Sciatic nerve (tissue), 2 donors: ENCODE data around the gene PRRT2. TPM values are rescaled to one million over a fixed set of nuclear protein-coding genes. Genes with fewer than 3 reads are reported as not detected.

Experiments used
- ATAC-seq: fragments of 200-7000 bp; cut with Tn5 transposase; one replicate; pipeline ENCODE4 v1.9.1; 2020; ENCODE audit warnings: mild to moderate bottlenecking, moderate library complexity
- DNase-seq: peaks from one replicate; pipeline ENCODE4 v3.0.0-alpha.2; 2020; ENCODE audit warnings: low spot score
- intact Hi-C: fragments of 100-400 bp; cut with DNase I; formaldehyde crosslinking; loops from one replicate; pipeline ENCODE4 v1.14.2; 2022
- total RNA-seq: library from RNA; stranded (reverse); fragmentation: NEBNext Ultra II Directional; extraction: Animal tissue kit (Norgen Biotek cat#: 25700); gene quantifications from one replicate; pipeline ENCODE4 v1.2.1, GENCODE V29; 2021
- donor health status: DM: no; HTN: no; CAD: no.
- donor health status: DM: no; HTN: no; CAD: no.

The PRRT2 gene
- total RNA-seq, 1 donor from 2014 or later = 26.3 TPM

DNA sequence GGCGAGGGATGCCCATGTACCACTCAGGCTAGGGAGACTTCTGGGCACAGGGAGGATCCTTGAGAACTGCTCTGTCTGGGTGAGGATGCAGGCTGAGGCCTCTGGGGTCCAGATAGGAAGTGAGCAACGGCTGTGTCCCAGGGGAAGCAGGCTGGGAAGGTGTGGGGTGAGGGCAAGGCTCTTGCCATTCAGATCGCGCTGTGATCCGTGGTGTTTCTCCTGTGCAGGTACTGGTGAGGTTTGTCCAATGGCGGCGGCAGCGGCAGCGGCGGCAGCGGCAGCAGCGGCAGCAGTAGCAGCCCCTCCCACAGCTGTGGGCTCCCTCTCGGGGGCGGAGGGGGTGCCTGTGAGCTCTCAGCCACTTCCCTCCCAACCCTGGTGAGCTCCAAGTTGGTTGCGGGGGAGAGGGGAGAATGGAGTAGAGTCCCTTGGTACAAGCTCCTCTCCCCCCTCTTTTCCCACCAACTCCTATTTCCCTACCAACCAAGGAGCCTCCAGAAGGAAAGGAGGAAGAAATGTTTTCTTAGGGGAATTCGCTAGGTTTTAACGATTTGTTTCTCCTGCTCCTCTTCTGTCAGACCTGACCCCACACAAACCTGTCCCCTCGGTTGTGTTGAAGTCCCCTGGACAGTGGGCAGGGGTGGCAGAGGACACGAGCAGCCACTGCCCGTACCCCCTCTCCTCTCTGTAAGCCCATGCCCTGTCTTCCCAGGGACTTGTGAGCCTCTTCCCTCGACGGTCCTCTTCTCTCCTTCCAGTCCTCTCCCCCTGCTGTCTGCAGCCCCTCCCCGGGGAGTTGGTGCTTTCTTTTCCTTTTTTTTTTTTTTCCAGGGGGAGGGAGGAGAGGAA, 1.9 kb upstream of the PRRT2 start:
- DNase-seq (no peak), ATAC-seq (no peak)
- intact Hi-C loops = no loop called here

DNA sequence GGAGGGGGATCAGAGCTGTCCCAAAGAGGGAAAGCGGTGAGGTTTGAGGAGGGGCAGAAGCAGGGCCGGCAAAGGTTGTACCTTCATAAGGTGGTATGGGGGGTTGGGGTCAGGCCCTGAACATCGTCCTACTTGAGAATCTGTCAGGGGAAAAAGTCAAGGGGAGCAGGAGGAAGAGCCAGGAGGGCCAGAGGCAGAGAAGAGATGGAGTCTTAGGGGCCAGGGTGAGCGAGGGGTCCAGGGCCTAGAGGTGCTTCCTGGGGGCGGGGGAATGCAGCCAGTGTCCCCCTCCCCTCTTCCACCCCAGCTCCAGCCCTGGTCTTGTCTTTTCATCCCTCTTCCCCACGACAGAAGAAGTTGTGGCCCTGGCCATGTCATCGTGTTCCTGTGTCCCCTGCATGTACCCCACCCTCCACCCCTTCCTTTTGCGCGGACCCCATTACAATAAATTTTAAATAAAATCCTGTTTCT, 1.3 kb upstream of the PRRT2 start:
- intact Hi-C loops = no loop called here
- ATAC-seq = no peak
- no peak for DNase-seq

DNA sequence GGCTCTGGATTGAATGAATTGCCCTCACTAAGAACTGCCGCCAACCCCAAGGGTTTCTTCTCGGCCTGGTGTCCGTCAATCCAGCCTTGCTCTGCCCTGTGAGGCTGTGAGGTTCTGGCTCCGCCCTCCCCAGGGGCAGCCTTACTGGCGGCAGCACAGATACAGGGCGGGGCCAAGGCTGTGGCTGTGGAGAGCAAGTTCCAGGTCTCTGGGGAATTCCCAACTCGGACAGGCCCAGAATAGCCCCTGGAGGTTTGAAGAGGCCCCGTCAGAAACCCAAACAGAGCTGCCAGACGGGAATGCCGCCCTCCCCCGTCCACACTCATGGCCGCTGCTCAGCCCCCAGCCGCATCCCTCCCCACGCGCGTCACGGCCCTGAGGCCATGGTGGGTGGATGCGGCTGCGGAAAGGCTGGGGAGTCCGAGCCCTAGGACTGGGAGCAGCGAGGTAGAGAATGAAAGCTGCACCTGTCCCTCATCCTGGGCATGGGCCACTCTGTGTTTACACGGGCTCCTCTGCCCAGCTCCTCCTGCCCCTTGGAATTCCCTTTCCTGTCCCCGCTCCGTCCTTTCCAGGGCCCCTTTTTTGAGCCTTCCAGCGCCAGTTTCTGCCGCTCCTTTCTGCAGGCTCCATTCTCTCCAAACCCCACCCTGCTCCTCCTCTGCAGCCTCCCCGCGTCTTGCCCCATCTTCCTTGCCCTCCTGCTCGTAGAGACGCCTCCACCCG, 660 bp upstream of the PRRT2 start:
- intact Hi-C loops = no loop called here
- ATAC-seq (peak; percentile 75), DNase-seq (peak; percentile 95)

DNA sequence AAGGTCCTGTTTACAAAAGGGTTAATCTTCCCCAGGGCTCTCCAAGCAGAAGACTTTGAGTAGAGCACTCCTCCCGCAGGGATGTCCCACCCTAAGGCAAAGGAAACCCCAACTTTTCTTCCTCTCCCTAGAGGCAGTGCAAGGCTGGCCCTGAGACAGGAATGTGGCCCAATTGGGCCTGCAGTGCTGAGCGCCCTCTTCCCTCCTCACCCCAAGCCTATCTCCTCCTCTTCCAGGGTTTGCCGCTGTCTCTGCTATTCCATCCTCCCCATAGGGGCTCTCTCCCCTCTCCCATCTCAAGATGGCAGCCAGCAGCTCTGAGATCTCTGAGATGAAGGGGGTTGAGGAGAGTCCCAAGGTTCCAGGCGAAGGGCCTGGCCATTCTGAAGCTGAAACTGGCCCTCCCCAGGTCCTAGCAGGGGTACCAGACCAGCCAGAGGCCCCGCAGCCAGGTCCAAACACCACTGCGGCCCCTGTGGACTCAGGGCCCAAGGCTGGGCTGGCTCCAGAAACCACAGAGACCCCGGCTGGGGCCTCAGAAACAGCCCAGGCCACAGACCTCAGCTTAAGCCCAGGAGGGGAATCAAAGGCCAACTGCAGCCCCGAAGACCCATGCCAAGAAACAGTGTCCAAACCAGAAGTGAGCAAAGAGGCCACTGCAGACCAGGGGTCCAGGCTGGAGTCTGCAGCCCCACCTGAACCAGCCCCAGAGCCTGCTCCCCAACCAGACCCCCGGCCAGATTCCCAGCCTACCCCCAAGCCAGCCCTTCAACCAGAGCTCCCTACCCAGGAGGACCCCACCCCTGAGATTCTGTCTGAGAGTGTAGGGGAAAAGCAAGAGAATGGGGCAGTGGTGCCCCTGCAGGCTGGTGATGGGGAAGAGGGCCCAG, 1.0 kb downstream of the PRRT2 start:
- DNase-seq (no peak), ATAC-seq (no peak)
- intact Hi-C loops = no loop called here

DNA sequence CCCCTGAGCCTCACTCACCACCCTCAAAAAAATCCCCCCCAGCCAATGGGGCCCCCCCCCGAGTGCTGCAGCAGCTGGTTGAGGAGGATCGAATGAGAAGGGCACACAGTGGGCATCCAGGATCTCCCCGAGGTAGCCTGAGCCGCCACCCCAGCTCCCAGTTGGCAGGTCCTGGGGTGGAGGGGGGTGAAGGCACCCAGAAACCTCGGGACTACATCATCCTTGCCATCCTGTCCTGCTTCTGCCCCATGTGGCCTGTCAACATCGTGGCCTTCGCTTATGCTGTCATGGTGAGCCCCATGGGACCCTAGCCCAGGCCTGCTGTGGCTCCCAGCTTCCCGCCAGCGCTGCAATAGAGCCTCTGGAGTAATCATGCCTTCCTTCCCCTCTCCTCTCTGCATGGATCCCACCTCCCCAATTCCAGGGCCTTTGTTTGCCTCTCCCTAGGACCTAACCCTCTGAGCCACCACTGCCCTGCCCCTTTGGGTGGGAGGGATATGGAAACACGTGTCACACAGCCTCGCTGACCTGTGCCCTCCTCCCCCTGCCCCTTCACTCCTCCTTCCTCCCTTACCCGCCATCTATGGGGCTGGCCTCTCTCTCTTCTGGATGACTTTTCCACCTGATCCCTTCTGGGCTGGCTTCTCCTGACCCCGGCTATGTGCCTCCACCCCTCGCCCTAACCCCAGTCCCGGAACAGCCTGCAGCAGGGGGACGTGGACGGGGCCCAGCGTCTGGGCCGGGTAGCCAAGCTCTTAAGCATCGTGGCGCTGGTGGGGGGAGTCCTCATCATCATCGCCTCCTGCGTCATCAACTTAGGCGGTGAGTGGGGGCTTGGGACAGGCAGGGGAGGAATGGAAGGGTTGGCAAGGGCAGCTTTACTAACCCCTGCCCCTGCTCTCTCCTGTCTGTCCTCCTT, 1.9 kb downstream of the PRRT2 start:
- DNase-seq (no peak), ATAC-seq (no peak)
- intact Hi-C loops = no loop called here

DNA sequence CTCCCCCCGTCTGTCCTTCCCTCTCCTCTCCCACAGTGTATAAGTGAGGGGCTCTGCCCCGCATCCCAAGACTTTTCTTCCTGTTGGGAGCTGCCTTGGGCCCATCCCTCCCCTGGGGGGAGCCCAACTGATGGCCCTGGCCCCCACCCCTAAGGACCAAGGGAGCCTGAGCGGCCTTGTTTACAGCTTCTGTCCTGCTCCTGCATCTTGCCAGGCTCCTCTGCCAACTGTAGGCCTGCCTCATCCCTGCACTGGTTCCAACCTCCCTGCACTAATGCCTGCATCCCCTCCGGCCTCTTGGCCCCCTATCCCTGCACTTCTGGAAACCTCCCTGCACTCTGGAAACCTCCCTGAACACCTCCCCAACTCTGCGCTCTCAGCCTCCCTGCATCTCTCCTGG, 2.6 kb downstream of the PRRT2 start:
- ATAC-seq (no peak), DNase-seq (no peak)
- intact Hi-C loops = no loop called here

DNA sequence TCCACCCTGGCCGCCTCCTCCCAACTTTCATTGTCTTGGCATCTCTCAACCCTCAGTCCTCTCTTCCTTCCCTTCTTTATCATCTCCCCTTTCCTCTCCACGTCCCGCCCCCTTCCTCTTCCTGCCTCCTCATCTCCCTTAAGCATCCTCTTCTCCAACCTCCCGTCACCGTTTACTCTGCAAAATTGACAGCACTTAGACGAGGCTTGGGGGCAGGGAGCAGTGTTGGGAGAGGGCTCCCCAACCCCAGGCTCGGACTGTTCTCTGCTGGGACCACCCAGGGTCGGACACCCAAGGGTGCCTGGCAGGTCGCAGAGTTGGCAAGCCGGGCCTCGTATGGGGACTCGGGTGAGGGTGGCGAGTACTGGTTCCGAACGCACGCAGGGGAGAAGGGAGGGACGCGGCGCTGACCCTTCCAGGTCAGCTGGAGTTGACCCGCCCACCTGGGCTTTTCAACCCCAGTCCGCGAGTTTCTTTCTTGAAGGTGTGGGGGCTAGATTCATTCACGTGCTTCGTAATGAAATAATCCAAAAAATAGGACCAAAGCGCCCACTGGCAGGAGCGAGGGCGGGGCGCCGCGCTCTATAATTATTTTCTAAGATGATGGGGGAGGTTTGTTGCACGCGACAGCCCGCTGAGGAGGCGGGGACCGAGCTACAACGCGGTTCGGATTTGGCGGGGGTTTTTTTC, 3.2 kb downstream of the PRRT2 start:
- intact Hi-C loops = no loop called here

DNA sequence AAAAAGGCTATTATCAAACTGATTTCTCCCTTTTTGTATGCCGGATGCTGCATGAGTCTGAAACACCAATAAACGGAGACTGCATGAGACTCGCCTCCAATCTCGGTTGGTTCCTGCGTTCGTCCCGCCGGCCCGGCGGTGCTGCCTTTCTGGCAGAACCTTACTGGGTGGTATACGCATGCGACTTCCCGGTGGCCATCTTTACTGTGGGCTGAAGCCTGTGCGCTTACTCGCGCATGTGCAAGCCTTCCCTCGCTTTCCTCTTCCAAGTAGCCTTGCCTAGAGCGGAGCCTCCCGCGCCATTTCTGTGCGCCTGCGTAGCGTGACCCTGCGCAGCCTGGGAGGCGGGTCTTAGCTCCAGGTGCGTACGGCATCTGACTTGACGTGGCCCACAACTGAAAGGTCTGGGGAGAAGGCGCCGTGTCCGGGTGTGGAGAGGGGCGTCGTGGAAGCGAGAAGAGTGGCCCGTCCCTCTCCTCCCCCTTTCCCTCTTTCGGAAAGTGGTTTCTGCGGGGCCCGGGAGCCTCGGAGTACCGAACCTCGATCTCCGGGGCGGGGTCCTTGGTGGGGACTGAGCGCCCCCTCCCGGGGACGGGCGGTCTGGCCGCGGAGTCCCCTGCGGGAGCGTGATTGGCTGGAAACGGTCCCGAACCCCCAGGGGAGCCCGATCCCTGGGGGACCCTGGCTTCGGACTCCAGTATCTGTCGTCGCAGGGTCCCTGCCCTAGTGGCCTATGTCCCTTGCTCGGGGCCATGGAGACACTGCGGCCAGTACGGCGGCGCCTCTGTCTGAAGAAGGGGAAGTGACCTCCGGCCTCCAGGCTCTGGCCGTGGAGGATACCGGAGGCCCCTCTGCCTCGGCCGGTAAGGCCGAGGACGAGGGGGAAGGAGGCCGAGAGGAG, 4.0 kb downstream of the PRRT2 start, which contains the start of gene PAGR1:
TSS of gene PAGR1 (plus strand) at position 360 of the 901 bp plus-strand sequence. CDS start at position 734, 374 bp downstream.
- ATAC-seq = peak; percentile 88
- intact Hi-C loops = no loop called here
- DNase-seq = peak; percentile 99

More for the DNA sequence above, 3.2 kb downstream of the PRRT2 start:
- peak; percentile 78 for DNase-seq
- no peak for ATAC-seq

DNA sequence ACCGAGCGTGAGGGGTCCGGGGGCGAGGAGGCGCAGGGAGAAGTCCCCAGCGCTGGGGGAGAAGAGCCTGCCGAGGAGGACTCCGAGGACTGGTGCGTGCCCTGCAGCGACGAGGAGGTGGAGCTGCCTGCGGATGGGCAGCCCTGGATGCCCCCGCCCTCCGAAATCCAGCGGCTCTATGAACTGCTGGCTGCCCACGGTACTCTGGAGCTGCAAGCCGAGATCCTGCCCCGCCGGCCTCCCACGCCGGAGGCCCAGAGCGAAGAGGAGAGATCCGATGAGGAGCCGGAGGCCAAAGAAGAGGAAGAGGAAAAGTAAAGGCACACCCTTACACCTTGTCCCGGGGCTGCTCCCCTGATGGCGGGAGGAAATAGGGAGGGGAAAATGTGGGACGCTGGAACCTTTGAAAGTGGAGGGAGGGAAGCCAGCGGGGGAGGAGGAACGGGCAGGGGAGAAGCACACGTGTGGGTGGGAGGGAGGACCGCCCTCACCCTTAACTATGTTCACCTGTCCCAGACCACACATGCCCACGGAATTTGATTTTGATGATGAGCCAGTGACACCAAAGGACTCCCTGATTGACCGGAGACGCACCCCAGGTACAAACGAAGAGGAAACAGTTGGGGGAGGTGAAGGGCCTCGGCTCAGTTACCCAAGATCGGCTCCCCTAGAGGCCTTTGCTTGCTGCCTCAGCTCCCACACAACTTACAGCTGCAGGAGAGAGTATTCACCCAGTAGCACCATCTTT, 4.9 kb downstream of the PRRT2 start:
- ATAC-seq (peak; percentile 31), DNase-seq (peak; percentile 76)
- intact Hi-C loops = no loop called here

DNA sequence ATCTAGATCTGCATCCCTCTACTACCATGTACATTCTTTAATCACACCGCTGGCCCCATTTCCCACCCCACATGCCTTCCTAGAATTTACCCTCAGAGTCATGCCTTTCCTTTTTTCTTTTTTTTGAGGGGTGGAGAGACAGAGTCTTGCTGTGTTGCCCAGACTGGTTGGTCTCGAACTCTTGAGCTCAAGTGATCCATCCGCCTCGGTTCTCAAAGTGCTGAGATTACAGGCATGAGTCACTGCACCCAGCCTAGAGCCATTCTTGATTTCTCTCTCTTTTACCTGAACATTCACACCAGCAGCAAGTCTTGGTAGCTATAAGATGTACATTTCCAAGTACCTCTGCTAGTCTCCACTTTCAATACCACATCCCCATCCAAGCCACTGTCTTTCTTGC, 6.1 kb downstream of the PRRT2 start:
- ATAC-seq (no peak), DNase-seq (no peak)
- intact Hi-C loops = no loop called here

DNA sequence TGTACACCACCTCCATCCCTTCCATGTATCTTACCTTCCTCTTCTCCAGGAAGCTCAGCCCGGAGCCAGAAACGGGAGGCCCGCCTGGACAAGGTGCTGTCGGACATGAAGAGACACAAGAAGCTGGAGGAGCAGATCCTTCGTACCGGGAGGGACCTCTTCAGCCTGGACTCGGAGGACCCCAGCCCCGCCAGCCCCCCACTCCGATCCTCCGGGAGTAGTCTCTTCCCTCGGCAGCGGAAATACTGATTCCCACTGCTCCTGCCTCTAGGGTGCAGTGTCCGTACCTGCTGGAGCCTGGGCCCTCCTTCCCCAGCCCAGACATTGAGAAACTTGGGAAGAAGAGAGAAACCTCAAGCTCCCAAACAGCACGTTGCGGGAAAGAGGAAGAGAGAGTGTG, 7.5 kb downstream of the PRRT2 start:
- intact Hi-C loops = no loop called here
- no peak for DNase-seq

DNA sequence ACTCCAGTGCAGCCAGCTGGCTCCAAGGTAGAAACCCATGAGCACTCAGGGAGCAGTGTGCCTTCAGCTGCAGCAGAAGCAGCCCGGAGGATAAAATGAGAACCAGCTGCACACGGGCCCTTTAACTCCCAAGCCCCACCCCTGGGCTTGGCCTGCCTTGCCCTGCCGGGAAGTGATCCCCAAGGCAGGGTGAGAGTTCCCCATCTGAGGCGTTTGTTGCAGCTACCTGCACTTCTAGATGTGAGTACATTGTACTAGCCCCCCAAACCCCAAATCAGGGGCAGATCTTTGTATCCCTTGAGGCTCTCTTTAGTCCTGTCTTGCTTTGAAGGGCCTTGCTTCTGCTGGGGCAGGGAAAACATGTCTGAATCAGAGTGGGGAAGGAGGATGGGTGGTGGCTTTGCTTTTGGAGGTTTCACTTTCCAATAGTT, 8.3 kb downstream of the PRRT2 start, which contains the start of gene MVP:
TSS of gene MVP (plus strand) at position 192 of the 431 bp plus-strand sequence. CDS start 10,088 bp downstream, outside the sequence.
- DNase-seq (peak; percentile 86), ATAC-seq (peak; percentile 54)
- intact Hi-C loops = no loop called here

More for the DNA sequence above, 7.5 kb downstream of the PRRT2 start:
- no peak for ATAC-seq

DNA sequence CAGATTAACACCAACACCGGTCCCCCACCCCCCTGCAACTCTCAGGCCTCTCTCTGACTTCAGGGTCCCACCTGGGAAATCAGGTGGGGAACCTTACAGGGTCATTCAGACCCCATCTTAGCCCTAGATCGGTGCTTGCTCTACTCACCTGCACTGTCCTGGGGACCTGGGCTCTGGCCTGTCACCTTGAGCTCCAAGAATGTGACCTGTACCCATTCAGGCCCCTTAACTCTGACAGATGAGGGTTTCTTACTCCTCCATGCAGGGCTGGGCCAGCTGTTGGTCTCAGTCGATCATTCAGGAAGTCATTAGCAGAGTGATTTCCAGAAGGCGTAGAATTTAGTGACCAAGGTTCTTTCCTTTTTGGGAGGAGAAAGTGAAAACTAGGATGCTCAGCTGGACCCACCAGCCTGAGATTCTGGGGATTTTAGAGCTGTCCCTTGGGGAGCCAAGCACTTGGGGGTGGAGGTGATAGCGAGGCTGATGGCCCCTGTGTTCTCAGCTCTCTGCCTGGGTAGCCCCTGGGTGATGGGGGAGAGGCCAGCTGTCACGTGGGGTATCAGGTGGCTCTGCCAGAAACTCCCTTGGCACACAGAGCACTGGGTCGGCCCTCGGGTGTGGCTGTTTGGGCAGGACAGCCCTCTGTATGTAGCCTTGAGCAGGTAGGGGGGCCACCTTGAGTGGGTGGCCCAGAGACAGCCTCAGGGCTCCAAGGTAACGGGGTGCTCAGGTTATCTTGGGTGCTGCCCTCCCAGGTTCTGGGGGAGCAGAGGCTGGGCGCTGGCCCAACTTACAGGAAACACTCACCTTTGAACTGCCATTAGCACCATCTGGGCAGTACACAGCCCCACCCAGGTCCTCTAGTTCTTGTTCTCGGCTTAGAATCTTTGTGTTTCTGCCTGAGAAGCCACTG, 9.0 kb downstream of the PRRT2 start:
- no peak for DNase-seq
- intact Hi-C loops = no loop called here
- peak; percentile 41 for ATAC-seq

DNA sequence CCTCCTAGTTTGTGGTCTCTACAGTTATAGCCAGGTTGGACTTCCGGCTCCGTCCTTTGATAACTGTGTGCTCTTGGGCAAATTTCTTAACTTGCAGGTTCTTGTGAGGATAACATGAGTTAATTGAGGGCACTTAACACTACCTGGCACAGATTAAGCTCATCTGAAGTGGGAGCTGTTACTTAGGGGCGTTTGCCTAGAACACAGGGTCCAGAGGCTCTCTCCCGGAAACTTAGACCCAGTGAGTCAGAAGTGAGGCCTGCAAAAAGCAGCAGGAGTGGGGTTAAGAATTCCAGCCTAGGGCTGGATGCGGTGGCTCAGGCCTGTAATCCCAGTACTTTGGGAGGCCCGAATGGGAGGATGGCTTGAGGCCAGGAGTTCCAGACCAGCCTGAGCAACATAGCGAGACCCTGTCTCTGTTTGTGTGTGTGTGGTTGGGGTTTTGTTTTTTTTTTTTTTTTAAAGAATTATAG, 9.7 kb downstream of the PRRT2 start:
- intact Hi-C loops = no loop called here
- DNase-seq (no peak), ATAC-seq (no peak)
